Activated CD4-positive, CD25-positive, alpha-beta regulatory T cell treated with anti-CD3 and anti-CD28 coated beads, Interleukin-2, amount 50 U/mL, for 16 hours (primary cell): ENCODE measurements around the gene PRICKLE3.

ENCODE experiments used
- DNase-seq: peaks from one replicate; pipeline ENCODE4 v3.0.0-alpha.2; 2020; ENCODE audit warnings: low read depth, low spot score

Gene PRICKLE3, protein sequence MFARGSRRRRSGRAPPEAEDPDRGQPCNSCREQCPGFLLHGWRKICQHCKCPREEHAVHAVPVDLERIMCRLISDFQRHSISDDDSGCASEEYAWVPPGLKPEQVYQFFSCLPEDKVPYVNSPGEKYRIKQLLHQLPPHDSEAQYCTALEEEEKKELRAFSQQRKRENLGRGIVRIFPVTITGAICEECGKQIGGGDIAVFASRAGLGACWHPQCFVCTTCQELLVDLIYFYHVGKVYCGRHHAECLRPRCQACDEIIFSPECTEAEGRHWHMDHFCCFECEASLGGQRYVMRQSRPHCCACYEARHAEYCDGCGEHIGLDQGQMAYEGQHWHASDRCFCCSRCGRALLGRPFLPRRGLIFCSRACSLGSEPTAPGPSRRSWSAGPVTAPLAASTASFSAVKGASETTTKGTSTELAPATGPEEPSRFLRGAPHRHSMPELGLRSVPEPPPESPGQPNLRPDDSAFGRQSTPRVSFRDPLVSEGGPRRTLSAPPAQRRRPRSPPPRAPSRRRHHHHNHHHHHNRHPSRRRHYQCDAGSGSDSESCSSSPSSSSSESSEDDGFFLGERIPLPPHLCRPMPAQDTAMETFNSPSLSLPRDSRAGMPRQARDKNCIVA

DNA sequence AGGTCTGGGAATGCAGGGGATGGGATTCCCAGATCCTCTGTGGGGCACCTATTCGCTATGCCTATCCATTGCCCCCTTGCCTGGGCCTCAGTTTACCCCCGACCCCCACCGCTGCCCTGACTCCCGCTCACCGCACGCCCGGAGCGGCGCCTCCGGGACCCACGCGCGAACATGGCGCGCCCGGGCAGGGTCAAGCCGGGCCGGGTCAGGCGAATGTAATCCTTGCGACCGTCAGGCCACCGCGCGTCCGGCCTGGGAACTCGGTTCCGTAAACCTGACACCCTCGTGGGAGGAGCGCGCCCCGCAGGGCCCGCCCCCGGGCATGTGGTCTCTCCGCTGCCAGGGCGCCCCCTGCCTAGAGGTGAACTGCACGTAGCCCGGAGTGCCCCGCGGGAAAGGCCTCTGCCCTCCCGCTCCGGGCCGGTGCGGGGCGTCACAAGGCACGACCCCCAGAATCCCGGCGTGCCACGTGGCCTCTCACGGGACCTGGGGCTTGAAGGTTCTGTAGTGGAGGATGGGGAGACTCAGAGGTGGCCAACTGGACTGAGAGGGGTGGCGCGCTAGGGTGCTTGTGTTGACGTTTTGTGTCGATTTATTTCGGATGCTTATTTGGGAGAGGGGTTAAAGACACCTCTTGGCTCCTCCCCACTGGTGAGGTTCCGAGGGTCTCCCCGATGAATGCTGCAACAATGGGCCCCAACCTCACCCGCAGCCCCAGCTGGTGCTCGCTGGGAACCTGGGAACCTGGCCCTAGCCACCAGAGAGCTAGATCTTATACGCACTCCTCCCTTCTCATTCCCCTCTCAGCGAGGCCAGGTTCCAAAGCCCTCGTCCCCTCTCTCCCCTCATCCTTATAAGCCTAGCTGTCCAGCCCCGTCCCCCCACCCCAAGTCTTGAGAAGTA is at the start of gene PRICKLE3:
Gene PRICKLE3, minus strand, starts transcription at position 249 of the 903 bp plus-strand sequence. Its CDS starts 76 bp downstream, at position 173.
- DNase-seq = peak; percentile 53

DNA sequence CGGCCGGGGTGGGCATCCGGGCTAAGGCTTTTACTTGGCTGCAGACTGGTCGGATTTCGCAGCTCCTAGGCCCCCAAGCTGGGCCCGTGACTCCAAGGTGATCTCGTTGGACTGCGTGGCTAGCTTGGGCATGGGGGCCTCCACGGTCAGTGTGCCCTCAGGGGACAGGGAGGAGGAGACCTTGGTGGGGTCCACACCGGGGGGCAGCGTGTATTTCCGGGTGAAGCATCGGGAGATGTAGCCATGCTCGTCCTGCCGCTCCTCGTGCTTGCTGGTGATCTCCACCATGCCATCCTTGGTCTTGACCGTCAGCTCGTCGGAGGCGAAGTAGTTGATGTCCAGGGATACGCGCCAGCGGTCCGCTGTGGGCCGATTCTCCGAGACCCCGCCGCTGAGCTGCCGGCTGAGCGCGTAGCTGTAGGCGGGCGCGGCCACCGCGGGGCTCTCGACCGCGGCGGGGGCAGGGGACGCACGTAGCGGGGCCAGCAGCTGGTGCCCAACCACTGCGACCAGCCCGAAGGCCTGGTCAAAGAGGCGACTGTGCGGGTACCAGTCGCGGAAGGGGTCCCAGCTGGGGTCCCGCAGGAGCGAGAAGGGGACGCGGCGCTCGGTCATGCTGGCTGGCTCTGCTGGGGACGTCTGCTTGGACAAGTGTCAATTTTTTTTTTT is 47.8 kb upstream of the PRICKLE3 start:
- DNase-seq = no peak

DNA sequence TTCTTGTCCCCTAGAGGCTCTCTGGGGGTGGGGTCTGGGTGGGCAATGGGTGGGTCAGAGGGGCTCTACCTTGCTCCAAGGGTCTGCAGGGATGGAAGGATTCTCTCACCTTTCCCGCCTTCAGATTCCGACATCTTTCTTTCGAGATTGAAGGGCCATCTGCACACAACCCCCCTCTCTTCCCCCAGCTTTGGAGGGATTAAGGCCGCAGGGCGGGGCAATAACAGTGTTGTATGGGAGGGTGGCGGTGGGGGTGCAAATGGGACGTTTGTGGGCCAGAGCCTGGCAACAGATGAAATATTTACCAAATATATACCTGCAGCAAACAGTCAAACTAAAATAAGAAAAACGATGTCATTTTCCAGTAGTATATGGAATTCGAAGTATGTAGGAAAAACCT is 47.0 kb upstream of the PRICKLE3 start, which contains the start of gene CACNA1F:
Gene CACNA1F, minus strand, starts transcription at position 165 of the 400 bp plus-strand sequence. Its CDS starts 31 bp downstream, at position 134.
- DNase-seq = no peak

DNA sequence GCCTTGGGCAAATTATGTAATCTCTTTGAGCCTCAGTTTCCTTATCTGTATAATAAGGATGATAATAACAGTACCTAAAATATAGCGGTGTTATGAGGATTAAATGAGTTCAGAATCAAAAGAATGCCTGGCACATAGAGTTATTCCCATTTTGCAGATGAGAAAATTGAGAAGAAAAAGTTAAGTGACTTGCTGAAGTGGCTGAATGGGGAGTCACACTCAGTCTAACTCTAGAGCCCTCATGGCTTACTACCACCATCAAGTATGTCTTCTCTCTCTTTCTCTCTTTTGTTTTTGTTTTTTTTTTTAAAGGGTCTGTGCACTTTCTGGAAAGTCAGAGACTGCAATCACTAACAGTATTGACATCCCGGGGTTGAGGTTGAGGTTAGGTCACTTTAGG is 46.4 kb upstream of the PRICKLE3 start:
- no peak for DNase-seq

DNA sequence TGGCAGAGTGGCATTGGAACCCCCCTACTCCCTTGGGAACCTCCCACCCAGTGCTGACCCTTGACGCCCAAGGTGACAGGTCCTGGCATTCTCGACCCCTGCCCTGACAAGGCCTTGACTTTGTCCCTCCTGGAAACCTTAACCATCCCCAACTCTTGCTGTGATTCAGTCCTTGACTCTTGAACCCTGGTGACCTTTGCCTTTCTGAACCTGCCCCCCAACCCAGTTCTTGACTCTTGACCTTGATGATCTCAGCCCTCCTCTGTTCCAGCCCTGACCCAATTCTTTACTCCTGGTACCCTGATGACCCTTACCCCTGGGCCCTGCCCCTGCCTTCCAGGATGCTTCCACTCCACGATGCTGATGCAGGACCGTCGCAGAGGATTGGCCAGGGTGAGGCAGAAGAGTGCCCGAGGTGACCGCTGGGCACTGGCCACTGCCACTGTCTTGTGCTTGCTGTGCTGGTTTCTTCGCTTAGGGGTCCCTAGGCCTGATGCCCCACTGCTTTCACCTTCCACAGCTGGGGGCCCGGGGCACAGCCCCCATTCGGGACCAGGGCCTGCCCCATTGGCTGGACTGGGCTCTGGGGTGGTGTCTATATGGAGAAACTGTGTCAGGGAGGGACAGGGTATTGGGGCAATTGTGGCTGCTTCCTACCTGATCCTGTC is 45.3 kb upstream of the PRICKLE3 start:
- no peak for DNase-seq

DNA sequence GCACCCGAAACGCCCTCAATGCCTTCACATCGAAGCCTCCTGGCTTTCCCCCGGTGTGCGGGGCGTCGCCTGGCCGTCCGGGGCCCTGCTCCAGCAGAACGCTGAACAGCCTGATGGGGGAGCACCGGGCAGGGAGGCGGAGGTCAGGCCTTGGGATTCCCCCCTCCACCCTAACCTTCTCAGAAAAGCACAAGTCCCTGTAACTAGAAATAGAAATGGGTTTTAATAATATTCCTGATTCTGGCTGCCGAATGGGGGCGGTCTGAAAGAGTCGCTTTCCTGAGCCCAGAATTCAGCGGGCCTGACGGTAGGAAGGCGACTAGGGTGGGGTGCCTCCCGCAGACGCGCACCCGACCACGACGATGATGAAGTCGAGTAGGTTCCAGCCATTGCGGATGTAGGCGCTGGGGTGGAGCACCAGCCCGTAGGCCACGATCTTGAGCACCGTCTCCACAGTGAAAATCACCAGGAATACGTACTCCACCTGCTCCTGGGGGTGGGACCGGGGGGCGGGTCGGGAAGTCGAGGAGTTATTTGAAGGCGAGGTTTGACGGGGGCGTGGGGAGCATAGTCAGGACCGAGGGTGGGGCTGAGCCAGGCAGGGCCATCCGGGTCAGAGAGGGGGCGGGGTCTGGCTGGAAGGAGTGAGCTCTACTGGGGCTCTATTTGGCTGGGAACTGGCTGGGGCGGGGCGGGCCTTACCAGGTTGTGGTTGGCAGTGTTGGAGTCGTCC is 44.5 kb upstream of the PRICKLE3 start:
- no peak for DNase-seq

DNA sequence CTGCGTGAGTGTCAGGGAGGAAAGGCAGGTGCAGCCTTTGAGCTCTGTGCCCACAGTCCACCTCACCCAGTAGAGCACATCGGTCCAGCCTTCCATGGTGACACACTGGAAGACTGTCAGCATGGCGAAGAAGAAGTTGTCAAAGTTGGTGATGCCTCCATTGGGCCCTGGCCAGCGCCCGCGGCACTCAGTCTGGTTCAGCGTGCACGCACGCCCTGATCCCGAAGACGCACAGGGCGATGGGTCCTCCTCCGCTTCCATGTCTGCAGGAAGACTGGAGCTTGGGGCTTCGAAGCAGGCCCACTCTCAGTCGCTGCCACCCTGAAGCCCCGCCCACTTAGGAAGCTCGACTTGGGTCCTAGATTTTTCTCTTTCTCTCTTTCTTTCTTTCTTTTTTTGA is 42.0 kb upstream of the PRICKLE3 start:
- no peak for DNase-seq

DNA sequence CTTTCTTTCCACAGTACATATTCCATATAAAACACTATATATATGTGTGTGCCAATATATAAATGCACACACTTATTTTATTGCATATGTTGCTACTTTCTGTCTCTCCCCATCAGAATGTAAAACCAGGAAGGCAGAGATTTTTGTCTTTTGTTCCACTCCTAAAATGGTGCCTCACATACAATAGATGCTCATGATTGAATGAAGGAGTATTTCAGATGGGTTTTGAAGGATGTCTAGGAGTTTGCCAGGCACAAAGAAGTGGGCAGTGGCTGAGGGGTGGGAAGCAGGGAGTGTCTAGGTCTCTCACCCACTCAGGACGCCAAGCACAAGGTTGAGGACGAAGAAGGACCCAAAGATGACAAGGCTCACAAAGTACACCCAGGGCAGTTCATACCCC is 41.6 kb upstream of the PRICKLE3 start:
- DNase-seq = no peak

DNA sequence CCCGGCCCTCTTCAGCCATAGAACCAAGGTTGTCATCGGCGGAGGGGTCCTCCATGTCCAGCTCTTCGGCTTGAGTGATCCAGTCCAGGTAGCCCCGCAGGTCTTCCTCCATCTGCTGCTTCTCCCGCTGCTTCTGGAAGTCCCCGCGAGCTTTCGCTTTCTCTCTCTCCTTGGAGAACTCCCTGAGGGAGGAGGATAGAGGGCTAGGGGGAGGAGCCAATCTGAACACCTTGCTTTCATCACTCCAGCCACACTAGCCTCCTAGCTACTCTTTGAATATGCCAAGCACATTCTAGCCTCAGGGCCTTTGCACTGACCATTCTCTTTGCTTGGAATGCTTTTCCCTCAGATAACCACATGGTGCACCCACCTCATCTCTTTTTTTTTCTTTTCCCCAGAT is 40.8 kb upstream of the PRICKLE3 start:
- DNase-seq = no peak

DNA sequence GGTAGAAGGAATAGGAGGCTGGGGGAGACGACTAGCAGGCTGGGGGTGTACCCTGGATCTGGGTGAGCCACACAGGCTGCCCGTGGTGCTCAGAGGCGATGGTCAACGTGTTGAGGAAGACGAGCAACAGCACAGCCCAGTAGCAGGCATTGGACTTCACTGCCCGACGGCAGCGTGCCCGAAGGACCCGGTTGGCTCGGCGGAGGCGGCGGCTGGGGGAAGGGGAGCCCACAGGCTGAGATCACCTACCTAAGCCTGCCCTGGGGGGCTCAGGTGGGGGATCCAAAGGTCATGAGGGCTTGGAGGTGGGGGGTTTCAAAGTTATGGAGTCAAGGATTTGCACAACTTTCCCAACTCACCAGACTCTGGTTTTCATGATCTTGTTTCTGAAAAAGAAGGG is 39.7 kb upstream of the PRICKLE3 start:
- DNase-seq = no peak

DNA sequence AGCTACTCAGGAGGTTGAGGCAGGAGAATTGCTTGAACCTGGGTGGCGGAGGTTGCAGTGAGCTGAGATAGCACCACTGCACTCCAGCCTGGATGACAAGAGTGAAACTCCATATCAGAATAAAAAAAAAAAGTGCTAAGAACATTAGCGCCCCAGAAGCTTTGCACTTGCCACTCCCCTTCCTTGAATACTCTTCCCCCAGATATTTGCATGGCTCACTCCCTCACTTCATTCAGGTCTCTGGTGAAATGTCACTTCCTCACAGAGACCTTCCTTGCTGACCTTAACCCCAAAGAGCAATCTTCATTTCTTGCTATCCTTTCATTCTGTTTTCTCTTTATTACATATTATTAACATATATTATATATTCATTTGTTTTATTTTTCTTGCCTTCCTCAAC is 35.7 kb upstream of the PRICKLE3 start:
- no peak for DNase-seq

DNA sequence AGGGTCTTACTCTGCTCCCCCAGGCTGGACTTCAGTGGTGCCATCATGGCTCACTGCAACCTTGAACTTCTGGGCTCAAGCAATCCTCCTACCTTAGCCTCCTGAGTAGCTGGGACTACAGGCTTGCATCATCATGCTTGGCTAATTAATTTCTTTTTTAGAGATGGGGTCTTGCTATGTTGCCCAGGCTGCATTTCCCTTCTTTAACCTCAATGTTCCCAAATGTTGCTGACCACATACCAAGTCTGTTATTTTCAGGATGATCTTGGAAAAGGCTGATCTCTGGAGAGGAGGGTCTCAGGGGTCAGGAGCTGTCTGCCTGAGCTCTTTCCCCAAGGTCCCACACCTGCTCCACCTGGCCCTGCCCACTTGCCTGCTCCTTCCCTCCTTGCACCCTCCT is 33.9 kb upstream of the PRICKLE3 start:
- DNase-seq = no peak

DNA sequence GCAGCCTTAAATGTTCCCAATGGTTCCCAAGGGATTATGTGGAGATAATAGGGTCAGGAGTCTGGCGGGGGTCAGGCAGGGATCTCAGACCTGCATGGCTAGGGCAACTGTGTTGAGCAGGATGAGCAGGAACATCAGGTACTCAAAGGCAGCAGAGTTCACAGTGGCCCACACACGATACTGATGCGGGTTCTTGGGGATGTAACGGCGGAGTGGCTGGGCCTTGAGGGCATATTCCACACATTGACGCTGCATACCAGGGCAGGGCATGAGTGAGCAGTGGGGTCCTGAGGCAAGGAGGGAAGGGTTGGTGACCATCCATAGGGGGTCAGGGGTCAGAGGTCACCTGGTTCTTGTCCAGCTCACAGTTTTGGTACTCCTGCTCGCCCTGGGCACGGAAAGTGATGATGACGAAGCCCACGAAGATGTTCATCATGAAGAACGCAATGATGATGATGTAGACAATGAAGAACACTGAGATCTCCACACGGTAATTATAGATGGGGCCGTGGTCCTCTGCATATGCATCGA is 28.9 kb upstream of the PRICKLE3 start:
- no peak for DNase-seq

DNA sequence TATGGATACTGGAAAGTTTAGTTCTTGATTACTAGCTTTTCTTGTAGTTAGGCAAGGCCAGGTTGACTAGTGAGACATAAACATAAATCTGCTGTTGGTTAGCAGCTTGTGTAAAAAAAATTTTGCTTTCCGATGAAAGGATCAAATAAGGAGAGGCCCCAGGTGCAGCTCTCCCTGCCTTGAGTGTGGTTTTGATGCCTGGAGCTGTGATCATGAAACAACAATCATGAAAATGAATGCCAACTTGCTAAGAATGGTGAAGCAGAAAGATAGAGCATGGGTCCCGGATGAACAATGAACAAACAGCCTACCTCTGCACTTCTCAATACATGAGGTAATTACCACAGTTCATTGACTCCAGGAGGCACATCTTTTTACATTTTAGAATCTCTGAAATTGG is 28.2 kb upstream of the PRICKLE3 start:
- DNase-seq = no peak

DNA sequence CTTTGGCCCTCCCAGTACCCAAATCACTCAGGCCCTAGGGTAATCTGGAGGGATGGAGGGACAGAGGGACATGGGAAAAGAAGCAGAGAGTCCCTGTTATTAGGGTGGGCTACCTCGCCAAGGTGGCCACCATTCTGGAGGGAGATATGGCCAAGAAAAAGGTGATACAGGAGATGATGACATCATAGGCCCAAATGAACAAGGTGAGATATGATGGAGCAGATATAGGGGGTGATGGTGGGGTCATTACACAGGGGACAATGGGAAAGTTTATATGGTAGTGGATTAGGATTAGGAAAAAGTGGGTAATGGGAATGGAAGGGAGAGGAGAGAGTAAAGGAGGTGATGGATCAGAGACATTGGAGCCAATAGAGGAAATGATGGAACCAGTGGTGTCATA is 26.7 kb upstream of the PRICKLE3 start:
- DNase-seq = no peak

DNA sequence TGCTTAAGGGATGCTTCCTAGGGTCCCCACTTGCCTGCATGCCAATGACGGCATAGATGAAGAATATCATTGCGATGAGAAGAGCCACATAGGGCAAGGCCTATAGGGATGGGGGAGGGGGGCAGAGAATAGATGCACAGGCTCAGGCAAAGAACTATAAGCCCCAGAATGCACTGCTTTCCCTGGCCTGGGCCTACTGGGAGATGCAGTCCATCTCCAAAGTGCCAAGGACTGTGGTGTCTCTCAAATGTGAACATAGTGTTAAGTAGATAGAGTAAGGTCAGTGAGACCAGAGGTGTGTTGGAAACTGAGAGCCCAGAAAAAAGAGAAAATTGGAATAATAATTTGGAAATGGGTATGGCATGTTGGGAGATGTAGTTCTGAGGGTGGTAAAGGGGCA is 26.0 kb upstream of the PRICKLE3 start:
- DNase-seq = no peak

DNA sequence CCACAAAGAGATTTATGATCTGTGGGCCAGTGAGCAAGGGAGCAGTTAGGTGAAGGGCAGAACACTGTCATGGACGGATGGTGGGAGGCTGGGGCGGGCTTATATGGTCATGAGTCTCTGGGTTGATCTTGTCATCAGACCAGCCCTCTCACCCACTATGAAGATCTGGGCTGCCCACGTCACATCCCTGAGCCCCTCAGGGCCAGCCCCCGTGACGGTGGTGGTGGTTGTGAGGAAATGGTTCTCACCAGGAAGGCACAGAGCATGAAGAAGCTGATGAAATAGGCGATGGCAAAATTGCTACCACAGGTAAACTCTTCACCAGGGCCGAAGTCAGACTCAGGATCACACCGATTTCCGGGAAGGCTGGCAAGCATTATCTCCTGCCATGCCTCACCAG is 24.9 kb upstream of the PRICKLE3 start:
- DNase-seq = no peak

DNA sequence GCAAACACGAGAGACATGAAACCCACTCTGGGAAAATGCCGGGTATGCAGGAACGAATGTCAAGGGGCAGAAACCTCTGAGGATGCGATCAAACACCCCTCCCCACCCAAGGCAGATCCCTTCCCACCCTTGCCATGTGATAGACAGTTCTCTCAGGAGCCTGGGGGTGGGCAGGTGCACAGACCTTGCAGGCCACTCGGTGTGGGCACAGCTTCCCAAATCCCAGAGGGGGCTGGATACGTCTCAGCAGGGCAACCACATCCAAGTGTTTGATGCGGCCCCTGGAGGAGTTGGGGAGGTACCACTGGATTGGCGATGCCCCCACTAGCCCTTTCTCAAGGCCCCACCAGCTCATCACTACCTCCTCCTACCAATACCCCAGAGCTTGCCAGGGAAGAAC is 24.2 kb upstream of the PRICKLE3 start:
- DNase-seq = no peak

DNA sequence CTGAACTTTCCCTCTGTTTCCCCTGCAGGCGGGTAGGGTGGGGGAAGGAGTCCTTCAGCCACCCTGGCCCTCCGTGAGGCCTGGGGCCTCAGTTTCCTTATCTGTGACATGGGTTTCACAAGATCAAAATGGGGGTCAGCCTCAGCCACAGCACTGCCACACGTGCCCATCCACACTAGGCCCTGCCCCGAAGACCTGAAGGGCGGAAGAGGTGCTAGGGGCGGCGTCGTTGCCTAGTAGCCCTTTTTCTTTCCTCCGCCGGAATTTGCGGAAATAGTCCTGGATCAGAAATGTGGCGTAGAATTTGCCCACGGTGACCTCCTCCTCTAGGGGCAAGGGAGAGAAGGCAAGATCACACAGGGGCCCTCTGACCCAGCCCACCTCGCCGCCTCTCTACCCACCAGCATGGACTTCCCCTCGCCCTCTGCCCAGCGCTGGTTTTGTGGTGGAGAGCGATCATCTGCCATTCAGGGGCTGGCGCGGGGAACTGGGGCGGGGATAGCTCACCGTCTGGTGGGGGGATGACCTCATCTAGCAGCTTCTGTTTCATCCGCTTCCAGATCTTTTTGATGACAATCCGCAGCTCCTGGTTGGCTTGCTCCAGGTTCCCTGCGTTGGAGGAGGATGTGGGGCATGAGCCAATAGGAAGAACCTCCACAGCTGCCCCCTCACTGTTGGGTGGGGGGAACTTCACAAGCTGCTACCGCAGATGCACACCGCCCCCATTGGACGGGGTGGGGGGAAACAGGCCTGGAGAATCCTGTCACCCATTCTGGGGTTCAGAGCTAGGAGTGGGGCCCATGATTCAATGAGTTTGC is 23.5 kb upstream of the PRICKLE3 start:
- DNase-seq = no peak
